Activated naive CD8-positive, alpha-beta T cell treated with anti-CD3 and anti-CD28 coated beads, Interleukin-2, amount 50 U/mL, for 24 hours (primary cell): ENCODE results near the gene MAP9.

Source experiments
- ATAC-seq: fragments of 150-1000 bp; cut with Tn5 transposase; one replicate; pipeline ENCODE4 v1.10.0; 2021
- DNase-seq: peaks from one replicate; pipeline ENCODE4 v3.0.0; 2021
- H3K27ac Mint-ChIP-seq: one replicate; pipeline ENCODE4 v1.8.0; 2021; ENCODE audit warnings: mild to moderate bottlenecking, mixed read lengths
- H3K27me3 Mint-ChIP-seq: one replicate; pipeline ENCODE4 v1.8.0; 2021; ENCODE audit warnings: mixed read lengths
- H3K36me3 Mint-ChIP-seq: one replicate; pipeline ENCODE4 v1.8.0; 2021; ENCODE audit warnings: low read depth, mixed read lengths
- H3K4me1 Mint-ChIP-seq: one replicate; pipeline ENCODE4 v1.8.0; 2021; ENCODE audit warnings: mixed read lengths
- H3K4me3 Mint-ChIP-seq: one replicate; pipeline ENCODE4 v1.8.0; 2021; ENCODE audit warnings: mild to moderate bottlenecking, moderate library complexity, mixed read lengths
- H3K9me3 Mint-ChIP-seq: one replicate; pipeline ENCODE4 v1.8.0; 2021; ENCODE audit warnings: mixed read lengths

The MAP9 gene

DNA sequence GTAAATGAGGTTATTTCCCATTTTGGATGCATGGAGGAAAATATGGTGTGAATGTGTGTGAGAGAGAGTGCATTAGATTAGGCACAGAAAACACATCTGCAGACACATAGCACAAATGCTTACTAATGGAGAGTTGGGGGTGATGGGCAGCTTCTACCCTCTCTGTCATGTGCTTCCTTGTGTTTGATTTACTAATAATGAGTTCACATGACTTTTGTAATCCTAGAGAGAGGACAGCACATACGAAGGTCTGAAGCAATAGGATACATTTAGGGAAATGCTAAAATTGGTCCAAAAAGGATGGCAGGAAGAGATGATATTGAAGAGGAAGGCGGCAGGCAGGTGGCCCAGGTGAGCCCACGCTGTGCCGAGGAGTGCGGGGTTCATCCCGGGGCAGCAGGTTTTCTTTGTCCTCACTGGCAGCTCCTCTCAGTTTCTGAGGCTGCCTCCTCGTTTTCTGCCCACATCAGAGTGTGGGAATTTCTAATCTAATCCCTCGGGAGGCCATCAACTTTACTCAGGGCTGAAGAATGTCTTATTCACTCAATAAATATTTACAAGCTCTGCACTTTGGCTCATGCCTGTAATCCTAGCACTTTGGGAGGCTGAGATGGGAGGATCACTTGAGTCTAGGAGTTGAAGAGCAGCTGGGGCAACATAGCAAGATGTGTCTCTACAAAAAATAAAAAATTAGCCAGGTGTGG is 15.9 kb upstream of the MAP9 start:
- Mint-ChIP-seq H3K9me3 (peaks cover 4% of the 10 kb centered on the region), H3K27ac (no peak overlapping the region), H3K36me3 (no peaks in the 10 kb centered on the region), H3K4me3 (no peak overlapping the region), H3K4me1 (no peaks in the 10 kb centered on the region), H3K27me3 (peaks cover 13% of the 10 kb centered on the region)
- ATAC-seq (no peak), DNase-seq (no peak)

DNA sequence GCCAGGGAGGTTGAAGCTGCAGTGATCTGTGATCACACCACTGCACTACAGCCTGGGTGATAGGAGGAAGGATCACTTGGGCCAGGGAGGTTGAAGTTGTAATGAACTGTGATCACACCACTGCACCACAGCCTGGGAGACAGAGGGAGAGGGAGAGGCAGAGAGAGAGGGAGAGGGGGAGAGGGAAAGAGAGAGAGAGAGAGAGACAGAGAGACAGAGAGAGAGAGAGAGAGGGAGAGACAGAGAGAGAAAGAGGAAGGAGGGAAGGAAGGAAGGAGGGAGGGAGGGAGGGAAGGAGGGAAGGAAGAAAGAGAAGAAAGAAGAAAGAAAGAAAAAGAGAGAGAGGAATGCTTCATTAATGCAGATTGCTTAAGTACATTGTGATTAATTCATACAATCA is 15.2 kb upstream of the MAP9 start:
- H3K27me3 Mint-ChIP-seq: peaks cover 13% of the 10 kb centered on the region

DNA sequence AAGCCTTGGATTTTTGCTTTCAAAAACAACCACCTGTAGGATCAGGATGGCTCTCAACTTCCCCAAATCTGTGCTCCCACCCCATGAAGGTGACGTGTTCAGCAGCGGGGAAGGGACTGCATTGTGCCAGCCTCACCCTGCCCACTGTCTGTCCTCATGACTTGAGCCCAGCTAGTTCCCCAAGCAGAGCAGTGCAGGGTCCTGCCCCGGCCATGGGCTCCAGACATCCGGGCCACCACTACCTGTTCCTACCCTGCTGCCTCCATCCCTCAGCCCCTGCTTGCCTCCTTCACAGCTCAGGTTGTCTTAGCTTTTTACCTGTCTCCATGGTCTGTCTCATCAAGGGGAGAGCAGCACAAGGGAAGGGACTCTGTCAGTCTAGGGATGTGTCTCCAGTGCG is 11.4 kb upstream of the MAP9 start:
- Mint-ChIP-seq H3K9me3 (no peaks in the 10 kb centered on the region), H3K4me1 (no peaks in the 10 kb centered on the region), H3K27ac (no peak overlapping the region), H3K36me3 (no peaks in the 10 kb centered on the region), H3K27me3 (peaks cover 3% of the 10 kb centered on the region), H3K4me3 (no peak overlapping the region)
- ATAC-seq: no peak
- DNase-seq: no peak

More for the DNA sequence above, 15.2 kb upstream of the MAP9 start:
- Mint-ChIP-seq H3K27ac (no peak overlapping the region), H3K4me3 (no peak overlapping the region), H3K36me3 (no peaks in the 10 kb centered on the region), H3K4me1 (no peaks in the 10 kb centered on the region), H3K9me3 (no peaks in the 10 kb centered on the region)
- ATAC-seq (no peak), DNase-seq (no peak)

DNA sequence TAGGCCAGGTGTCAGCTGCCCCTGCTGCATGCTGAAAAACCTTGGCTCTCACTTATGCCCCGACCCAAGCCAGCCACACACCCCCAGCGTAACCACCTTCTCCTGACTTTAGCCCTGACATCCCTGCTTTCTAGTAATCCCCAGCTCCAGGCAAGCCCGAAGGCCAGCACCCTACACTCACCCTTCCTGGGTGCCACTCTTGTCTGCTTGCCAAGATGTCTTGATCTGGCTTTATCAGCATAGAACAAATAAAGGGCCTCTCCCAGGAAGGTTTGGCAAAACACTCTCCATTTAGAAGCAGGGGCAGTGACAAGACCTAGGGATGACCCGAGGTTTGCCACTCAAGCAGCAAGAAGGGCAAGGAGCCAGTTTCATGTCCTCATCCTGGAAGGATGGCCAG is 6.8 kb upstream of the MAP9 start:
- no peak overlapping the region for H3K4me3 Mint-ChIP-seq
- DNase-seq (no peak), ATAC-seq (no peak)
- no peaks in the 10 kb centered on the region for H3K9me3 Mint-ChIP-seq
- H3K36me3 Mint-ChIP-seq: no peaks in the 10 kb centered on the region
- H3K4me1 Mint-ChIP-seq: no peaks in the 10 kb centered on the region
- H3K27ac Mint-ChIP-seq: no peak overlapping the region
- H3K27me3 Mint-ChIP-seq: peaks cover 3% of the 10 kb centered on the region

DNA sequence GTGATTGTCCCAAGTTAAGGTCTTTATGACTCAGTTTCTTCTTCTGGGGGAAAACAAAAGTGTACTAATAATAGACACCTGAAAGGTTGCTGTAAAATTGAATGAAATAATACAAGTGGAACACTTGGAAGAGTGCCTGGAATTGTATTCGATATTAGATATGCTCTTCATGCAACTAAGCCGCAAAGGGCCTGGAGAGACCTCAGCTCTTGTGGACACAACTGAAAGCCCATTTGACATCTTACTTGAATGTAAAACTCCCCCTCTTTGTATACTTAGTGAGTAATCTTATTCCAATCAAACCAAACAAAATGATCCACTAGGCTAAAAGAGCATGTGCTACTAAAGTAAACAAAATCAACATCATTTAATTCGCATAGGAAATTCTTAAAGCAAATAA is 511 bp upstream of the MAP9 start:
- H3K27ac Mint-ChIP-seq: peak overlapping the region; percentile 52
- peaks cover 2% of the 10 kb centered on the region for H3K36me3 Mint-ChIP-seq
- H3K9me3 Mint-ChIP-seq: no peaks in the 10 kb centered on the region
- no peak for DNase-seq
- ATAC-seq: no peak
- H3K27me3 Mint-ChIP-seq: no peaks in the 10 kb centered on the region
- peak overlapping the region; percentile 91 for H3K4me3 Mint-ChIP-seq
- H3K4me1 Mint-ChIP-seq: peaks cover 20% of the 10 kb centered on the region

DNA sequence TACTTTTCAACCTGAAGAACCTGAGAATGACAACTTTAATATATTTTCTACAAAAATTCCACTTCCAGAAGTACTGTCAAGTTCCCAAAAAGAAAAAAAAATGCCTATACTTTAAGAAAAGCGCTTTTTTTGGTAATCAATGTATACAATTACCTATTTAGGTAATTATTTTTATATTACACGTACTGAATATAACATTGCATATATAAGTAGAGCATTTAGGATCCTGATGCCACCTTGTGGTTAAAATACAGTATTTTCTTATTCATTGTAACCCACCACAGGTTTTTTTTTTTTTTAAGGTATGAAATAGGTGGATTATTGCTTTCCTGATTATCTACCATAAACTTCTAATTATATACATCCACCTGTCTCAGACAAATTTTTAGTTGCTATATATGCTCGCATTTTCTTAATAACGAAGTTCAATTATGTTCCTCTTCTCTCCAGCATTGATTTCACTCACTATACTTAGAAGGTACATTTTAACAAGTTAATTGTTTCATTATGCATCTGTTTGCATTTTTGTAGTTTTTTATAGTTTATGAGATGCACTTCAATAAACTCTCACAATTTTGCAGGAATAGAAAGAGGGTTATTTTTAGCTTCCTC is 5.2 kb downstream of the MAP9 start:
- Mint-ChIP-seq H3K9me3 (no peaks in the 10 kb centered on the region), H3K27me3 (no peaks in the 10 kb centered on the region), H3K36me3 (peaks cover 4% of the 10 kb centered on the region), H3K4me1 (peaks cover 13% of the 10 kb centered on the region), H3K27ac (no peak overlapping the region), H3K4me3 (no peak overlapping the region)
- DNase-seq: no peak
- no peak for ATAC-seq

DNA sequence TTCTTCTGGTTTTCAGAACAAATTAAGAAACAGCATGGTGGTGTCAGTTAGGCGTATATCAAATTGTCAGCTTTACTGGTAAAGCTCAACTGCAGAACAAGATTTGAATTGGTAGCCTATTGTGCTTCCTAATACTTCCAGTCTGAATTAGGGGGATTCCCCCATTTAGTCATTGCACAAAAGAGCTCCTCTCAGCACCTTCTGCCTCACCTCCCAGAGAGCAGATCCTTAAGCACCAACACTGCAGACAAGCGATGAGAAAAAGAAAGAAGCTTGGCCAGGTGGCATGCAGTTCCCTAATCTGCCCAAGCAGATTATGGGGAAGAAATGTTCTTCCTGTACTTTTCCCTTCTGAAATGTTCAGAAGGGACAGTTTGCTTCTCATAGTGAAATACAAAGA is 9.2 kb downstream of the MAP9 start:
- ATAC-seq: peak; percentile 57
- Mint-ChIP-seq H3K27ac (no peak overlapping the region), H3K27me3 (no peaks in the 10 kb centered on the region), H3K4me1 (peaks cover 2% of the 10 kb centered on the region), H3K36me3 (peaks cover 26% of the 10 kb centered on the region), H3K4me3 (no peak overlapping the region), H3K9me3 (peaks cover 3% of the 10 kb centered on the region)
- no peak for DNase-seq

DNA sequence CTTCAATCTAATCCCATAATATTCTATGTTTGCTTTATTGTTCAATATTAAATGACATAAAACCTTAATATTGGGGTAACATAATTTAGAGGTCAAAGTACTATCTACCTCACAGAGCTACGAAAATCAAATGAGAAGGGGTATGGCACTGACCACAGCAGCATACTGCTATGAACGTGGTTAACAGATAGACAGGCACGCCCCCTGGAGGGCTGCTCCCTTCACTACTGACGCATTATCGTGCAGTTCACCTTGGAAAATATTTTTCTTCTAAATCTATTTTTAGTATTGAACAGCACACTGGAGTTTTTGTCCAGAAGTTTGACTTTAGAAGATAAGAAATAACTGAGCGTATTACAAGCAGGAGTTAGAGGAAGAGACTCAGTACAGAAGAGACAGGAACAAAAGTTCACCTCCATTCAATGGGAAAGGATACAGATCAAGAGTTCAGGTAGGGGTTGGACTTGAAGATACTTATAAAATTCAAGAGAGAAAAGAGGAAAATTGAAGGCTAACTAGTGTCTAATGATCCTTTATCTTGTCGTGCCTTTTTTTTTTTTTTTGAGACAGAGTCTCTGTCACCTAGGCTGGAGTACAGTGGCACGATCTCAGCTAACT is 22.7 kb downstream of the MAP9 start:
- no peak overlapping the region for H3K4me3 Mint-ChIP-seq
- DNase-seq (peak; percentile 56), ATAC-seq (peak; percentile 86)
- no peaks in the 10 kb centered on the region for H3K9me3 Mint-ChIP-seq
- peaks cover 9% of the 10 kb centered on the region for H3K36me3 Mint-ChIP-seq
- H3K27ac Mint-ChIP-seq: no peak overlapping the region
- H3K4me1 Mint-ChIP-seq: no peaks in the 10 kb centered on the region
- H3K27me3 Mint-ChIP-seq: no peaks in the 10 kb centered on the region

DNA sequence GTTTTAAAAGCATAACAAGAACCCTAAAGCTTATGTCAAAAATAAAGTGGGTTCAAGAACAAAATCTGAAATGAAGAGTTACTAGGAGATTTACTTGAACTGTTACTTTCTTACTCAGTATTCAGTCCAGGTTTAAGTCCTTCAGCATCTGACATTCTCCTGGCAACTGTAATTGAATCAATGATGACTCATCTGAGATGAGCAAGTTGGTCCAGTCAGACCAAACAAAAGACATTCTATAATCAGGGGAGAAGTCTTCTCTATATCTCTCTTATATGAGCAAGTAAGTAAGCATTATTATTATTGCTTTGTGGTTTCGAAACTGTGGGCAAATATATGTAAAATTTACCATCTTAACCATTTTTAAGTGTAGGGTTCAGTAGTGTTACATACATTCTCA is 34.6 kb downstream of the MAP9 start:
- Mint-ChIP-seq H3K27ac (no peak overlapping the region), H3K4me1 (no peaks in the 10 kb centered on the region)
- ATAC-seq: peak; percentile 46

DNA sequence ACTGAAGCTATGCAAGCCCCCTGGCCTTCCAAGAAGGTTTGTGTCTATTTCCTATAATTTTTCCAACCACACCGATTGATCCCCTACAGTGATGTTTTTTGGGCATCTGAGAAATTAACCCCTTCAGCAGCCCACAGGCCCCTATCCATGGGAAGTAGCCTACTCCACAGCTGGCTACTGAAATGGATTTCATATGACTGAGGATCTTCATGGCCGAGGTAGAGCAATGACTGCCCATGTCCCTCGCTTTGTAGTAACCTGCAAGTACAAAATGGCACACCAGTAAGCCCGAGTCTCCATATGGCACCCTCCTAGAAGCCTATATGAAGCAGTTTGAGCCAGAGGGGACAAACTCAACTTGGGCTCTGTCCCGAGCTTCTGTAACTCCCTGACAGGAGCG is 36.8 kb downstream of the MAP9 start:
- H3K4me1 Mint-ChIP-seq: no peaks in the 10 kb centered on the region
- H3K9me3 Mint-ChIP-seq: peaks cover 3% of the 10 kb centered on the region
- H3K36me3 Mint-ChIP-seq: no peaks in the 10 kb centered on the region
- H3K27me3 Mint-ChIP-seq: peaks cover 1% of the 10 kb centered on the region
- DNase-seq: no peak
- H3K4me3 Mint-ChIP-seq: no peak overlapping the region
- ATAC-seq: no peak
- no peak overlapping the region for H3K27ac Mint-ChIP-seq

More for the DNA sequence above, 34.6 kb downstream of the MAP9 start:
- H3K27me3 Mint-ChIP-seq: peaks cover 1% of the 10 kb centered on the region
- no peak for DNase-seq
- peaks cover 3% of the 10 kb centered on the region for H3K9me3 Mint-ChIP-seq
- no peak overlapping the region for H3K4me3 Mint-ChIP-seq
- peaks cover 8% of the 10 kb centered on the region for H3K36me3 Mint-ChIP-seq

DNA sequence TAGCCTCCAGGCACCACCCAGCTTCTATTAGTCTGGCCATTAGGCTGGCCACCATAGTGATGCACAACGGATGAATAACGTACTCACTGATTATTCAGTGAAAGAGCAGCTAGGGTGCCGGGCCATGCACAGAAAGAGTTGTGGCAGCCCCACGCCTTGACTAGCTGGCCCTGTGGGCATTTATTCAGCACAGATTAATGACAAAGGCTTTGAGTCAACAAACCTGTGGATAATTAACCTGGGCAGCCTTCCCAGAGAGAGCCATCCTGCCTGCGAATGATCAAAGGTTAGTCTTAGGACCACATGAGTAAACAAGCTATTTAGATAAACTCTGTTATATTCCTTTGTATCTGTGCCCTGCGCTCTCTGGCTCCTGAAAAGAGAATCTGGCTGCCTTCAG is 37.2 kb downstream of the MAP9 start:
- H3K27me3 Mint-ChIP-seq: peaks cover 1% of the 10 kb centered on the region
- no peak for ATAC-seq
- H3K9me3 Mint-ChIP-seq: peaks cover 3% of the 10 kb centered on the region
- H3K4me1 Mint-ChIP-seq: no peaks in the 10 kb centered on the region
- no peak overlapping the region for H3K27ac Mint-ChIP-seq
- no peak overlapping the region for H3K4me3 Mint-ChIP-seq
- H3K36me3 Mint-ChIP-seq: no peaks in the 10 kb centered on the region
- DNase-seq: no peak

DNA sequence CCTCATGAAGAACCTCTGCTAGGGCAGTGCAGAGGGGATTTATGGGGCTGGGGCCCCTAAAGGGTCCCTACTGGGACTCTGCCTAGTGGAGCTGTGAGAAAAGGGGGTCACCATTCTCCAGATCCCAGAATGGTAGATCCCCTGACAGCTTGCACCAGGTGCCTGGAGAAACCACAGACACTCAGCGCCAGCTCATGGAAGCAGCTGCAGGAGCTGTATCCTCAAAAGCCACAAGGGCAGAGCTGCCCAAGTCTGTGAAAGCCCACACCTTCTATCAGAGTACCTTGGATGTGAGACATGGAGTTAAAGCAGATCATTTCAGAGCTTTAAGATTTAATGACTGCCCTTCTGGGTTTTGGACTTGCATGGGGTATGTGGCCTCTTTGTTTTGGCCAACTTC is 38.6 kb downstream of the MAP9 start:
- H3K27me3 Mint-ChIP-seq: peaks cover 1% of the 10 kb centered on the region
- DNase-seq: no peak
- H3K9me3 Mint-ChIP-seq: peaks cover 3% of the 10 kb centered on the region
- H3K4me3 Mint-ChIP-seq: no peak overlapping the region
- H3K36me3 Mint-ChIP-seq: no peaks in the 10 kb centered on the region
- no peak overlapping the region for H3K27ac Mint-ChIP-seq
- no peak for ATAC-seq
- H3K4me1 Mint-ChIP-seq: no peaks in the 10 kb centered on the region

DNA sequence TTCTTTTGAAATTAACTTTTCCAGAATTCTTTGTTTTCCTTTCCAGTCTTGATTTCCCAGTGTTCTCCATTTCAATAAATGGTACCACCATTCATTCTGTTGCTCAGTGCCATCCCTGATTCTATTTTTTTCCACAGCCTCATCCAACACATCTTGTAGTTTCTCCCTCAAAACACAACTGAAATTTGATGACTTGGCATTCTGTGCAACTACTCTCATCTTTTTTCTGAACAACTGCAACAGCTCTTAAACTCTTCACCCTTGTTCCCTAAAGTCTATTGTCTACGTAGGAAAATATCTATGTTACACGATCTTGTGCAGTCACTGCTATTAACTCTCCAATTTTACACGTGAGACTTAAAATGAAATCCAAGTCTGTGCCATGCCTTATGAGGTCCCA is 40.5 kb downstream of the MAP9 start:
- H3K27ac Mint-ChIP-seq: no peak overlapping the region
- ATAC-seq (no peak), DNase-seq (no peak)
- H3K4me3 Mint-ChIP-seq: no peak overlapping the region
- H3K27me3 Mint-ChIP-seq: peaks cover 1% of the 10 kb centered on the region
- H3K36me3 Mint-ChIP-seq: no peaks in the 10 kb centered on the region
- peaks cover 3% of the 10 kb centered on the region for H3K9me3 Mint-ChIP-seq
- H3K4me1 Mint-ChIP-seq: no peaks in the 10 kb centered on the region

DNA sequence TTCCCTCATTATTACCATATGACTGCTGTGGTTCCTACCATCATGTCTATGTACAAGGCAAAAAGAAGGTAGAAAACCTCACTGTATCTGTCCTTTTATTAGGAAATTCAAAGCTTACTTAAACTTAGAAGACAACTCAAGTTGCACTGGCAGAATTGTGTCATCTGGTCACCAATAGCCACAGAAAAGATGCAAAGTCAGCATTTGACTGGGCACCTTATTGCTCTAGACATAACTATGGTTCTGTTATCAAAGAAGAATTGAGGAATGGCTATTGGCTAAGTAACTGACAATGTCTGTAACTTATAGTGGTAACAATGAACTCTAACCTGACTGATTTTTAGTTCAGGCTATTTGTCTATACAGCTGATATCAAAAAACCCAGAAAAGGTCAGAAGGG is 45.3 kb downstream of the MAP9 start:
- no peak overlapping the region for H3K4me3 Mint-ChIP-seq
- no peak for ATAC-seq
- H3K36me3 Mint-ChIP-seq: no peaks in the 10 kb centered on the region
- DNase-seq: no peak
- H3K9me3 Mint-ChIP-seq: no peaks in the 10 kb centered on the region
- peaks cover 2% of the 10 kb centered on the region for H3K27me3 Mint-ChIP-seq
- H3K4me1 Mint-ChIP-seq: no peaks in the 10 kb centered on the region
- H3K27ac Mint-ChIP-seq: no peak overlapping the region

DNA sequence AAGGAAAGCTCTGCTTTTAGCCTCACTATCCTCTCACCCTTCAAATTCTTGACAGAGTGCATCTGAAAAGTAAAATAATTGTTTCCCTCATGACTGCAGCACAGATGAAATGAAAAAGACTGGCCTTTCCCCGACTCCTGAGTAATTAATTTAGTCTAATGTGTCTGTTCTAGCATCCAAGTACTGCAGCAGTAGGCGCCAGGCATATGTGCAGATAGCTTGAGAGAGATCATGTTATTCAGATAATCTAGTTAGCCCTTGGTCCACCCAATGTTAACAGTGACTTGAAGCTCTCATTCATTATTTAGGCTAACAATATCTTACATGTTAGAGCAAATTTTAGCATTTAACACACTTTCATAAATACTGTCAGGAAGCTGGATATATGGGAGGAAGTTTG is 54.0 kb downstream of the MAP9 start:
- Mint-ChIP-seq H3K4me3 (no peak overlapping the region), H3K27me3 (peaks cover 7% of the 10 kb centered on the region), H3K4me1 (no peaks in the 10 kb centered on the region), H3K36me3 (no peaks in the 10 kb centered on the region), H3K9me3 (no peaks in the 10 kb centered on the region), H3K27ac (no peak overlapping the region)
- ATAC-seq: no peak
- no peak for DNase-seq
